Prostate gland (tissue), 2 donors: ENCODE data around the gene PPP1R17.

Experiments
- CTCF ChIP-seq, 4 experiments: fragments of 200-600 bp in 2 of 4; fragments of 450-650 bp in 2 of 4; sonication (generic) in 2 of 4; IDR thresholded peaks; 1 replicate in 3 of 4; 2 replicates in 1 of 4; pipeline ENCODE4 v1.5.1; 2016 to 2019; ENCODE audit warnings: antibody characterized with exemption in 4 of 4, mild to moderate bottlenecking in 2 of 4, moderate library complexity in 2 of 4
- POLR2AphosphoS5 ChIP-seq: sonication (generic); formaldehyde crosslinking; IDR thresholded peaks from one replicate; pipeline ENCODE4 v1.6.1; 2017; ENCODE audit warnings: antibody characterized with exemption

DNA sequence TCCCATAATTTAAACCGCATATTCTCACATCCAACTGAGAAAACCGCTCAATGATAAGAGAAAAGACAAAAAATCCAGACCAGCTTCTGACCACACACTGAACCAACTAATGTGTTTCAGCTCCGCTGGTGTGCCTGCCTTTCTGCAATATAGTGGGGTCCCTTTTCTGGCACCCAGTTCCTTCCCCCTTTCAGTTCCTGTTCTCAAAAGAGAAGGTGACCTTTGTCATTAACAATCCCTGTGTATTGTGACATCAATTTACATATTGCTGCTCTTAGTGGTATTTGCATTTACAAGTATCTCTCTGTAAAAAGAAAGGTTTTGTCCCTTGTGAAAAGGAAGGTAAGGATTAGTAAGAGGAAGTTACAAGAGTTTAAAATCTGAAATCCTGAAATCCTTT lies 1.4 kb downstream of the PPP1R17 start:
- TF ChIP-seq POLR2AphosphoS5 (no peak), CTCF (IDR thresholded peaks at IDR 0.05) (no peak)
